Posterior vena cava (tissue), 2 donors: ENCODE results near the gene ASIC2. TPM values are rescaled to one million over a fixed set of nuclear protein-coding genes. Genes with fewer than 3 reads are reported as not detected.

ENCODE experiments used
- DNase-seq: peaks from one replicate; pipeline ENCODE4 v3.0.0-alpha.2; 2020; ENCODE audit warnings: low spot score
- intact Hi-C, 2 donors: fragments of 100-400 bp; cut with DNase I; formaldehyde crosslinking; loops; one replicate each; pipeline versions ENCODE4 v1.14.1 to v1.14.2; 2022 to 2023
- total RNA-seq, 2 donors: library from RNA; stranded (reverse); fragmentation: NEBNext Ultra II Directional; extraction: Animal tissue kit (Norgen Biotek cat#: 25700); gene quantifications; one replicate each; pipeline ENCODE4 v1.2.1, GENCODE V29; 2021
- donor health status: DM: yes; HTN: yes; CAD: no.
- donor health status: DM: yes; HTN: yes; CAD: no.

Gene ASIC2
- total RNA-seq, 2 donors from 2014 or later, result not detected

- peak; percentile 78 for DNase-seq
- intact Hi-C loops, result no loop called here
Measured at GRCh38 chr17:33291248-33292200, 1.6 kb downstream of the ASIC2 start.

DNA sequence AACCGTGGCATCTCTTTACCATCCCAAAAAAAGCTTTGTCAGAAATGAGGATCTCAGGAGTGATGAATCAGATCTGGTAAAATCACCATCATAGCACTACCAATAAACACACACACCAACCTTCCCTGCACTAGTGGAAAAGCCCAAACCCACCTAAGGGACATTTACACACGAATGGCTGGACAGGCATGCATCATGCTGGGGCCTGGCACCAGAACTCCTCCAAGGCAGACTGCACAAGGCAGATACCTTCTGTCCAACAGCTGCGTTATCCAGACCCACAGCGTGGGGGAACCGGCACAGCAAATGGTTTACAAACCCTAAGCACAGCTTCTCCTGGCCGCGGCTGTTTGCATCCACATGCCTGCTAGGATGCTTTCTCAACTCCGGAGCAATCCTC lies 2.8 kb downstream of the ASIC2 start:
- no peak for DNase-seq
- intact Hi-C loops, result no loop called here

GRCh38 chr17:33288954-33289353 lies 4.1 kb downstream of the ASIC2 start:
- DNase-seq, result no peak
- intact Hi-C loops, result no loop called here

GRCh38 chr17:33287096-33287725 lies 5.9 kb downstream of the ASIC2 start:
- no peak for DNase-seq

DNA sequence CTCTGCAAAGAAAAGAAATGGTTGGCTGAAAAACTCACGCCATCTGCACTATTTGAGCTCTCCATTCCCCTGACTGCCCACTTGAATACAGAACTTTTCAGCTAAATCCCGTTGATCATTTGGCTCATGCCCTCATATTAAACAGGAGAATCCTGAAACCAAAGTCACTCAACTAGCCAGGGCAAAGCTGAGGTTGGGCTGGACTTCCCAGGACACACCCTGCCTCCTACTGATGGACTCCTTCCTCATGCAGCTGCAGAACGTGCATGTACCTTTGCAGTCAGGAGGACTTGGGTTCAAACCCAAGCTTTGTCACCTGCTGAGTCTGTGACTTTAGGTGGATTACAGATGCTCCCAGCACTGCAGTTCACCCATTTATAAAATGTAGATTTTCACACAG lies 7.7 kb downstream of the ASIC2 start:
- intact Hi-C loops, result no loop called here
- DNase-seq, result no peak

More at GRCh38 chr17:33287096-33287725, 5.9 kb downstream of the ASIC2 start:
- intact Hi-C loops, result no loop called here

GRCh38 chr17:33284022-33284421 lies 9.1 kb downstream of the ASIC2 start:
- DNase-seq, result no peak

GRCh38 chr17:33280162-33280943 lies 12.7 kb downstream of the ASIC2 start:
- no peak for DNase-seq
- intact Hi-C loops, result no loop called here

More at GRCh38 chr17:33284022-33284421, 9.1 kb downstream of the ASIC2 start:
- intact Hi-C loops, result no loop called here

GRCh38 chr17:33277436-33278100 lies 15.5 kb downstream of the ASIC2 start:
- intact Hi-C loops, result loop anchor here in 1 of 2 donors (10.0 kb wide), 1 partner anchor 73 kb away; no protein-coding TSS in a partner anchor
- DNase-seq, result no peak

DNA sequence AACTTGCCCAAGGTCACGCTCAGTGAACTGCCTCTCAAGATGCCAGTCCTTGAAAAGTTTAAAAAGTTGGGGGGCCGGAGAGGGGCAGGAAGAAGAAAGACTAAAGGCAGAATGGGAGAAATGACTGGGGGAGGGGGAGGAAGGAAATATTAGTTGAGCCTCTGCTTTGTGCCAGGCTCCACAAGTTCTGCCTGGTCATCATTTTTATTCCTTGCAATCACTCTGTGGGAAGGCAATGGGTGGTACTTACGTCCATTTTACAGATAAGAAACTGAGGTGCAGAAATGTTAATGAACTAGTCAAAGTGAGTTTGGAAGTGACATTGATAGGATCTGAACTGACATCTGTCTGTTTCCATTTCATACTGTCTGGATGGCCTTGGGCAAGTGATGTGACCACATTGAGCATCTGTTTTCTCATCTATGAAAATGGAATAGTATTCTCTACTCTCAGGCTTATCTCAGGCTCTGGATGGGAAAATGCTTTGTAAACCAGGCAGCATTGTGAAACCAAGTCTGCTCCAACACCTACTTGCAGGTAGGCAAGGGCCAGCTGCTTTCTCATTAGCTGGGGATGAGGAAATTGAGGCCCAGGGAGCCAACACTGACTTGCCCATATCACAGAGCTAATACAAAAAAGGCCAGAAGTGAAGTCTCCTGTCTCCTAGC lies 19.2 kb downstream of the ASIC2 start:
- DNase-seq, result no peak
- intact Hi-C loops, result loop anchor here in 1 of 2 donors (10.0 kb wide), 1 partner anchor 69 kb away; no protein-coding TSS in a partner anchor

DNA sequence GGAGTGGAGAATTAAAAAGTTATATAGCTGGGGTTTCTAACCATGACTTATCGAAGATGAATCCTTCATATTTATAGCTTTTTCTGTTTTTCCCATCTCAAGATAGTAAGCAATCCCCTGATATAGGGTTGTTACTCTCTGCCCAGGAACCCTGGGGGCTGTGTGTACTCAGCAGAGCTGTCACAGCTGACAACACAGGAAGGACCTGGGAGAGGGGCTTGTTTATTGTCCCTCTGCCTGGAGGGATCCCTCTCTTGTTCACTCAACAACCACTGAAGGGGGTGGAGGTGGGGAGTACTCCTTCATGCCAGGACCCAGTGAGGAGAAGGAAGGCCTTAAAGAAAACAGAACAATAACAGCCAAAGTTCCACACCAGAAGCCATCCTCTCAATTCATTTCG lies 19.8 kb downstream of the ASIC2 start:
- DNase-seq, result no peak
- intact Hi-C loops, result loop anchor here in 1 of 2 donors (10.0 kb wide), 1 partner anchor 68 kb away; no protein-coding TSS in a partner anchor

DNA sequence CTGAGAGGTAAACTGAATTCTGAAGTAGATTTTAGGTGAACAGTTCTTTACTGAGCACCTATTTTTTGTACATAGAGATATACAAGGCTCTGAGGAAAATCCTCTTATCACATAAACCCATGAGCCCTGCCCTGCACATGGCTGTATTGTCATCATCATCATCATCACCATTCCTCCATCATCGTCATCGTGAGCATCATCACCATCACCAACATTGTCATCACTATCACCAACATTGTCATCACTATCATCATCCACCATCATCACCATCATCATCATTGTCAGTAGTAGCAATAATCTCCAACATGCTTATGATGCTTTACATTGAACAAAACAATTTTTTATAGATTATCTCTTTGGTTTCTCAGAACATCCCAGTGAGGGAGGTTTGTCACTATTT lies 20.7 kb downstream of the ASIC2 start:
- intact Hi-C loops, result loop anchor here in 1 of 2 donors (10.0 kb wide), 1 partner anchor 68 kb away; no protein-coding TSS in a partner anchor
- DNase-seq, result no peak

GRCh38 chr17:33269337-33270060 lies 23.6 kb downstream of the ASIC2 start:
- intact Hi-C loops, result loop anchor here in 1 of 2 donors (10.0 kb wide), 1 partner anchor 65 kb away; no protein-coding TSS in a partner anchor
- DNase-seq, result no peak

DNA sequence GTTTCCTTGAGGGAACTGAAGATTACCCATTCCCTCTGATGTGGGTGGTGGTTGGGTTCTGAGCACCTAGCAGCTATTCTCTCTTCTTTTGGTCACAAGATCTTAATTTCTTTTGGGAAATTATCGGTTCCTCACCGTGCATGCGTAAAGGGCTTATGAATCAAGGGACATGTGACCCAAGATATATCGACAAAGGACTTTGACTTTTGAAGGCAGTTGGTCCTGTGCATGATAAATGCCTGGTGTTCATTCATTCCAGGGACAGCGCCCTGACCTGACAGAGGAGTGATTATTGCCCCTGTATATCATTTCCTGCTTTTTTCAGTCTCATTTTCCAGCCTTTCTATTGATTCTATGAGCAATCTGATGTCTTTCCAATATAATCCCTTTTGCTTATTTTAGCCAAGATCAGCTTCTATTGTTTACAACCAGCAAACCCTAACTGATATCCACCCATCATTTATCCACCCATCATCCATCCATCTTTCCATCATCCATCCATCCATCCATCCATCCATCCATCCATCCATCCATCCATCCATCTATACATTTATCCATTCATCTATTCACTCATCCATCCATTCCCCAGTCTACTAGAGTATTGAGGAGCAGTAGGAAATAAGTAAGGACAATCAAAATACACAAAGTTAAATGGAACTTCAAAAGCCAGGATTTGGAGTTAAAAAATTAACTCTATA lies 25.1 kb downstream of the ASIC2 start:
- intact Hi-C loops, result no loop called here

DNA sequence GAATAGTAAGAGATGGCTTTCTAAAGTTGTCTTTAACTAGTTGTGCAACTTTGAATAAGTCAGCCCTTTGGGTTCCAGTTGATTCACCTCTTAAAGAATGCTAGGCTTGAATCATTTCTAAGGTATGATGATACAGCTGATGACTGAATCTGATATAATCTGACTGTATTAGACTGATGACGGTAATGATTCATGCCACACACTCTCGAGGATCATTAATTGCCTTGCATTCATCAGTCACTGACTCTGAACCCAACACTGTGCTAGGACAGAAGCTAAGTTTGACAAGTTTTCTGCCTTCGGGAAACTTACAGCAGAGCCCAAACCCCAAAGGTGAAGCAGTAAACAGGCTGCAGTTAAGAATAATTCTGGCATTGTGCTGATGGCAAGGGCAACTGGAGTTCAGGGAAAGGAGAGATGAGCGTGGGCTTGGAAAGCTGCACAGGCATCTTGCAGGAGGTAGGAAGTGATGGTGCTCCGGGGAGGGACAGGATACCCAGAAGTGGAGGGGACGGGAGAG lies 25.8 kb downstream of the ASIC2 start:
- no peak for DNase-seq
- intact Hi-C loops, result no loop called here

More for the DNA sequence above, 25.1 kb downstream of the ASIC2 start:
- DNase-seq, result no peak

- DNase-seq, result no peak
- intact Hi-C loops, result no loop called here
Measured at GRCh38 chr17:33266611-33267010, 26.5 kb downstream of the ASIC2 start.

DNA sequence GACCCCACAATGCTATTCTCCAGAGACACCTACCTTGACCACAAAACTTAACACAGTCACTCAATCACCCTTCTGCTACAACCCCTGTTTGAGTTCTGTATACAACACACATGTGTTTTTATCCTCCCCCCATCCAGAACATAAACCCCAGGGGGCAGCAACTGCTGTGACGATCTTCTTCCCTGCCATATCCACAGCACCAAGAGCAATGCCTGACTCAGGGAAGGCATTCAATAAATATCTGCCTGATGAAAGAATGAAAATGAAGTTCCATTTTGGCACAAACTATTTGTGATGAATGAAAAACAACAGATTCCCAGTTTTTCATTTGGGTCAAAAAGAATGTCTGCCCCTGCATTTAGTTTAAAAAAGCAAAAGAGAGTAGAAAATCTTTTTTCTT lies 27.0 kb downstream of the ASIC2 start:
- no peak for DNase-seq
- intact Hi-C loops, result no loop called here

- intact Hi-C loops, result no loop called here
- DNase-seq, result no peak
Measured at GRCh38 chr17:33263396-33263795, 29.7 kb downstream of the ASIC2 start.
